ENCODE results near the gene C11orf97.
A peak's percentile ranks its signal among the peaks of the same experiment; 100 is the strongest.

DNA sequence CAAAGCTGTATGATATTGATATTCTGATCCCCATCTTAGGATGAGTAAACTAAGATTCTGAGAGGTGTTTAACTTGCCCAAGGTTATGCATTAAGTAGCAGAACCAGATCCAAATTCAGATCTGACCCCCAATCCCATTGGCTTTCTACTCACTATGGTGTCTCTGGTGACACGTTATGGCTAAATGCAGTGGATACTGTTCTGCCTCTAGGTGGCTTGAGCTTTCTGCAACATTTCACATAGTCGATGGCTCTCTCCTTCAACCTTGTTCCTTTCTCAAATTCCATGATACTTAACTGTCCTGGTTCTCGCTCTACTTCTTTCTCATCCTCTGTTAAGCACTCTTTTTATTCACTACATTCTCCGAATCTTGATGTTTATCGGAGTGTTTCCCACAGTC lies 9.4 kb downstream of the C11orf97 start:
- TF ChIP-seq, protein P1, sequence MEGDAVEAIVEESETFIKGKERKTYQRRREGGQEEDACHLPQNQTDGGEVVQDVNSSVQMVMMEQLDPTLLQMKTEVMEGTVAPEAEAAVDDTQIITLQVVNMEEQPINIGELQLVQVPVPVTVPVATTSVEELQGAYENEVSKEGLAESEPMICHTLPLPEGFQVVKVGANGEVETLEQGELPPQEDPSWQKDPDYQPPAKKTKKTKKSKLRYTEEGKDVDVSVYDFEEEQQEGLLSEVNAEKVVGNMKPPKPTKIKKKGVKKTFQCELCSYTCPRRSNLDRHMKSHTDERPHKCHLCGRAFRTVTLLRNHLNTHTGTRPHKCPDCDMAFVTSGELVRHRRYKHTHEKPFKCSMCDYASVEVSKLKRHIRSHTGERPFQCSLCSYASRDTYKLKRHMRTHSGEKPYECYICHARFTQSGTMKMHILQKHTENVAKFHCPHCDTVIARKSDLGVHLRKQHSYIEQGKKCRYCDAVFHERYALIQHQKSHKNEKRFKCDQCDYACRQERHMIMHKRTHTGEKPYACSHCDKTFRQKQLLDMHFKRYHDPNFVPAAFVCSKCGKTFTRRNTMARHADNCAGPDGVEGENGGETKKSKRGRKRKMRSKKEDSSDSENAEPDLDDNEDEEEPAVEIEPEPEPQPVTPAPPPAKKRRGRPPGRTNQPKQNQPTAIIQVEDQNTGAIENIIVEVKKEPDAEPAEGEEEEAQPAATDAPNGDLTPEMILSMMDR (IDR thresholded peaks at IDR 0.05) = peak; percentile 71
- TF ChIP-seq, protein P2, sequence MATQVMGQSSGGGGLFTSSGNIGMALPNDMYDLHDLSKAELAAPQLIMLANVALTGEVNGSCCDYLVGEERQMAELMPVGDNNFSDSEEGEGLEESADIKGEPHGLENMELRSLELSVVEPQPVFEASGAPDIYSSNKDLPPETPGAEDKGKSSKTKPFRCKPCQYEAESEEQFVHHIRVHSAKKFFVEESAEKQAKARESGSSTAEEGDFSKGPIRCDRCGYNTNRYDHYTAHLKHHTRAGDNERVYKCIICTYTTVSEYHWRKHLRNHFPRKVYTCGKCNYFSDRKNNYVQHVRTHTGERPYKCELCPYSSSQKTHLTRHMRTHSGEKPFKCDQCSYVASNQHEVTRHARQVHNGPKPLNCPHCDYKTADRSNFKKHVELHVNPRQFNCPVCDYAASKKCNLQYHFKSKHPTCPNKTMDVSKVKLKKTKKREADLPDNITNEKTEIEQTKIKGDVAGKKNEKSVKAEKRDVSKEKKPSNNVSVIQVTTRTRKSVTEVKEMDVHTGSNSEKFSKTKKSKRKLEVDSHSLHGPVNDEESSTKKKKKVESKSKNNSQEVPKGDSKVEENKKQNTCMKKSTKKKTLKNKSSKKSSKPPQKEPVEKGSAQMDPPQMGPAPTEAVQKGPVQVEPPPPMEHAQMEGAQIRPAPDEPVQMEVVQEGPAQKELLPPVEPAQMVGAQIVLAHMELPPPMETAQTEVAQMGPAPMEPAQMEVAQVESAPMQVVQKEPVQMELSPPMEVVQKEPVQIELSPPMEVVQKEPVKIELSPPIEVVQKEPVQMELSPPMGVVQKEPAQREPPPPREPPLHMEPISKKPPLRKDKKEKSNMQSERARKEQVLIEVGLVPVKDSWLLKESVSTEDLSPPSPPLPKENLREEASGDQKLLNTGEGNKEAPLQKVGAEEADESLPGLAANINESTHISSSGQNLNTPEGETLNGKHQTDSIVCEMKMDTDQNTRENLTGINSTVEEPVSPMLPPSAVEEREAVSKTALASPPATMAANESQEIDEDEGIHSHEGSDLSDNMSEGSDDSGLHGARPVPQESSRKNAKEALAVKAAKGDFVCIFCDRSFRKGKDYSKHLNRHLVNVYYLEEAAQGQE (IDR thresholded peaks at IDR 0.05; ENCODE audit: insufficient read depth in 1 of 2, low read depth in 2 of 2, low read length in 1 of 2) = no peak
- TF ChIP-seq POLR2AphosphoS5 (IDR thresholded peaks at IDR 0.05; ENCODE audit: low read depth, low read length) = no peak
- TF ChIP-seq SIN3A (IDR thresholded peaks at IDR 0.05; ENCODE audit: borderline replicate concordance, insufficient read depth, low read depth, low read length) = no peak
